Endodermal cell (in vitro differentiated cells): ENCODE results near the gene IMPA2. TPM values are rescaled to one million over a fixed set of nuclear protein-coding genes. Genes with fewer than 3 reads are reported as not detected.

Experiments used
- DNase-seq: peaks from one replicate; pipeline ENCODE4 v3.0.0-alpha.2; 2017
- H3K27ac ChIP-seq: 2 replicates; pipeline ENCODE4 v1.5.1; 2013; ENCODE audit warnings: mild to moderate bottlenecking, low read depth, low read length, moderate library complexity
- H3K27me3 ChIP-seq: 2 replicates; pipeline ENCODE4 v1.6.1; 2013; ENCODE audit warnings: mild to moderate bottlenecking, low read length, moderate library complexity; ENCODE audit not compliant: insufficient read depth, control insufficient read depth, poor library complexity, severe bottlenecking
- H3K36me3 ChIP-seq: 2 replicates; pipeline ENCODE4 v1.7.0; 2013; ENCODE audit warnings: mild to moderate bottlenecking, low read length, moderate library complexity; ENCODE audit not compliant: control insufficient read depth, insufficient read depth
- H3K4me1 ChIP-seq: one replicate; pipeline ENCODE4 v1.7.0; 2013; ENCODE audit warnings: low read length; ENCODE audit not compliant: control insufficient read depth, insufficient read depth
- H3K4me3 ChIP-seq: 2 replicates; pipeline ENCODE4 v1.5.1; 2013; ENCODE audit warnings: mild to moderate bottlenecking, low read length, moderate library complexity
- H3K9ac ChIP-seq: 2 replicates; pipeline ENCODE4 v1.6.1; 2013; ENCODE audit warnings: mild to moderate bottlenecking, low read length, moderate library complexity; ENCODE audit not compliant: poor library complexity, severe bottlenecking; ENCODE audit errors: extremely low read depth
- H3K9me3 ChIP-seq: 2 replicates; pipeline ENCODE4 v1.6.1; 2013; ENCODE audit warnings: mild to moderate bottlenecking, low read length, moderate library complexity; ENCODE audit not compliant: control insufficient read depth
- H3K27ac Mint-ChIP-seq: 2 replicates; pipeline ENCODE4 v1.8.0; 2020; ENCODE audit warnings: mixed read lengths
- H3K27me3 Mint-ChIP-seq: 2 replicates; pipeline ENCODE4 v1.8.0; 2021; ENCODE audit warnings: mild to moderate bottlenecking, mixed read lengths; ENCODE audit not compliant: insufficient read depth
- H3K36me3 Mint-ChIP-seq: 2 replicates; pipeline ENCODE4 v1.8.0; 2020; ENCODE audit warnings: low read depth, mixed read lengths
- H3K4me1 Mint-ChIP-seq: 2 replicates; pipeline ENCODE4 v1.8.0; 2020; ENCODE audit warnings: mixed read lengths
- H3K4me3 Mint-ChIP-seq: 2 replicates; pipeline ENCODE4 v1.8.0; 2020; ENCODE audit warnings: mild to moderate bottlenecking, moderate library complexity, mixed read lengths
- H3K9me3 Mint-ChIP-seq: 2 replicates; pipeline ENCODE4 v1.8.0; 2020; ENCODE audit warnings: mild to moderate bottlenecking, mixed read lengths
- CTCF ChIP-seq: fragments of 200-600 bp; sonication (generic); conservative IDR thresholded peaks from 2 replicates; pipeline ENCODE4 v1.5.0; 2021; ENCODE audit warnings: antibody characterized with exemption, mild to moderate bottlenecking
- WGBS, 2 experiments: methylation state at CpG; one replicate each; pipeline versions ENCODE4 v1.1.5 to v1.1.7; 2013; ENCODE audit warnings: missing lambda C conversion rate in 2 of 2, mixed read lengths in 1 of 2; ENCODE audit not compliant: insufficient coverage in 1 of 2, insufficient read length in 1 of 2; 5-methylcytosine and 5-hydroxymethylcytosine counted together
- total RNA-seq, 2 donors: library from RNA; stranded (reverse); fragmentation: NEBNext Ultra II Directional in 1 of 2; extraction: Animal tissue kit (Norgen Biotek cat#: 25700) in 1 of 2; gene quantifications; 2 replicates in 1 of 2; 3 replicates in 1 of 2; pipeline ENCODE4 v1.2.1, GENCODE V29; 2021

The IMPA2 gene
- total RNA-seq, 2 donors from 2014 or later = 68.0 to 88.9 TPM

DNA sequence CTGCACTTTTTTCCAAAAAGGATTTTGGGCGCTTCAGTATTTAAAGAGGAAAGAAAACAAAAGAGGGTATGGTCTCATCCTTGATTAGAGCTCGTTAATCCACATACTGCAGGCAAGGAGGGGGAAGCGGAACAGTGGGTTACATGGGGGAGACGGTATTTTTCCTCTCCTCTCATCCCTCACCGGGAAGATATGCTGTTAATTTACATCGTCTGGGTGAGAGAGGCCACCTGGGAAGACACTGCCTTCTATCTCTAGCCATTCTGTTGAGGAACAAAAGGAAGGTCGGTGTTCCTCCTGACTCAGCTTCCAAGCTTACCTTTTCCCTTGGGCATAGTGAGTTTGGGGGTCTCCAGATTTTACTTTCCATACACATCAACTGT lies 52.3 kb downstream of the IMPA2 start:
- H3K27me3 ChIP-seq = peaks cover 13% of the 10 kb centered on the region
- H3K4me1 ChIP-seq = peaks cover 5% of the 10 kb centered on the region
- peak overlapping the region; percentile 56 for H3K27ac Mint-ChIP-seq
- no peak overlapping the region for H3K9ac ChIP-seq
- no peak overlapping the region for H3K4me3 ChIP-seq
- peaks cover 25% of the 10 kb centered on the region for H3K36me3 ChIP-seq
- peaks cover 13% of the 10 kb centered on the region for H3K4me1 Mint-ChIP-seq
- no peaks in the 10 kb centered on the region for H3K9me3 Mint-ChIP-seq
- TF ChIP-seq CTCF = no peak
- peaks cover 19% of the 10 kb centered on the region for H3K27me3 Mint-ChIP-seq
- 41 to 81% methylated on average over 3 to 7 of the region's 7 CpGs for WGBS, 2 experiments
- H3K9me3 ChIP-seq = no peaks in the 10 kb centered on the region
- no peak for DNase-seq
- peaks cover 26% of the 10 kb centered on the region for H3K36me3 Mint-ChIP-seq
- no peak overlapping the region for H3K27ac ChIP-seq
- no peak overlapping the region for H3K4me3 Mint-ChIP-seq

- Mint-ChIP-seq H3K9me3 (no peaks in the 10 kb centered on the region), H3K4me1 (peaks cover 11% of the 10 kb centered on the region), H3K27ac (no peak overlapping the region), H3K36me3 (peaks cover 24% of the 10 kb centered on the region), H3K4me3 (no peak overlapping the region), H3K27me3 (peaks cover 21% of the 10 kb centered on the region)
- no peak overlapping the region for H3K9ac ChIP-seq
- H3K36me3 ChIP-seq = peaks cover 25% of the 10 kb centered on the region
- peaks cover 3% of the 10 kb centered on the region for H3K4me1 ChIP-seq
- H3K4me3 ChIP-seq = no peak overlapping the region
- no peak overlapping the region for H3K27ac ChIP-seq
- TF ChIP-seq CTCF = no peak
- whole genome bisulfite sequencing, 2 experiments = 83 to 91% methylated on average over 3 to 8 of the region's 8 CpGs
- no peaks in the 10 kb centered on the region for H3K9me3 ChIP-seq
- peaks cover 15% of the 10 kb centered on the region for H3K27me3 ChIP-seq
- no peak for DNase-seq
These were observed 53.2 kb downstream of the IMPA2 start for GRCh38 chr18:12034241-12035100.

- Histone ChIP-seq H3K36me3 (peaks cover 16% of the 10 kb centered on the region), H3K27ac (no peak overlapping the region), H3K9me3 (no peaks in the 10 kb centered on the region), H3K9ac (no peak overlapping the region), H3K4me1 (peaks cover 3% of the 10 kb centered on the region), H3K4me3 (no peak overlapping the region), H3K27me3 (peaks cover 15% of the 10 kb centered on the region)
- WGBS, 2 experiments = 82 to 85% methylated on average over 6 of the region's 6 CpGs
- Mint-ChIP-seq H3K27ac (no peak overlapping the region), H3K36me3 (peaks cover 15% of the 10 kb centered on the region), H3K9me3 (no peaks in the 10 kb centered on the region), H3K4me1 (peaks cover 11% of the 10 kb centered on the region), H3K4me3 (no peak overlapping the region), H3K27me3 (peaks cover 25% of the 10 kb centered on the region)
- no peak for TF ChIP-seq CTCF
- no peak for DNase-seq
These were observed 54.2 kb downstream of the IMPA2 start for GRCh38 chr18:12035481-12035880.
